Right atrium auricular region (tissue), 2 donors: ENCODE measurements around the gene KDM4B. TPM values are rescaled to one million over a fixed set of nuclear protein-coding genes. Genes with fewer than 3 reads are reported as not detected.
A peak's percentile ranks its signal among the peaks of the same experiment; 100 is the strongest.
"Not testable (repeated sequence)": the region's sequence is repeated elsewhere in the genome, so short reads cannot be mapped to it uniquely, and the experiment has no call there.

Source experiments
- DNase-seq: peaks from one replicate; pipeline ENCODE4 v3.0.0-alpha.2; 2019; ENCODE audit warnings: low spot score
- H3K27ac ChIP-seq, 2 donors: fragments of 200-600 bp; sonication (generic); 1 replicate in 1 of 2; 2 replicates in 1 of 2; pipeline ENCODE4 v1.5.1; 2016 to 2019
- H3K27me3 ChIP-seq, 2 donors: fragments of 200-600 bp; sonication (generic); one replicate each; pipeline versions ENCODE4 v1.5.1 to v1.6.0; 2017 to 2019
- H3K36me3 ChIP-seq: fragments of 200-600 bp; sonication (generic); one replicate; pipeline ENCODE4 v1.5.1; 2016
- H3K4me1 ChIP-seq, 2 donors: fragments of 200-600 bp; sonication (generic); one replicate each; pipeline versions ENCODE4 v1.5.1 to v1.6.0; 2017 to 2019
- H3K4me3 ChIP-seq, 2 donors: fragments of 200-600 bp; sonication (generic); 1 replicate in 1 of 2; 2 replicates in 1 of 2; pipeline ENCODE4 v1.5.1; 2017 to 2019; ENCODE audit warnings: mild to moderate bottlenecking in 1 of 2, moderate library complexity in 1 of 2
- H3K9me3 ChIP-seq, 2 donors: fragments of 200-600 bp; sonication (generic); one replicate each; pipeline ENCODE4 v1.5.1; 2019
- total RNA-seq, 2 donors: library from RNA; depleted of rRNA; stranded (reverse); fragments of >200 nt; gene quantifications; one replicate each; pipeline ENCODE4 v1.1.0, GENCODE V29; 2016
- TF ChIP-seq, protein P1 (sequence below), 2 donors: fragments of 200-600 bp; sonication (generic); IDR thresholded peaks; one replicate each; pipeline ENCODE4 v1.5.1; 2019; ENCODE audit warnings: antibody characterized with exemption in 2 of 2

The KDM4B gene
- total RNA-seq, 2 donors from 2014 or later = 17.6 to 26.0 TPM

DNA sequence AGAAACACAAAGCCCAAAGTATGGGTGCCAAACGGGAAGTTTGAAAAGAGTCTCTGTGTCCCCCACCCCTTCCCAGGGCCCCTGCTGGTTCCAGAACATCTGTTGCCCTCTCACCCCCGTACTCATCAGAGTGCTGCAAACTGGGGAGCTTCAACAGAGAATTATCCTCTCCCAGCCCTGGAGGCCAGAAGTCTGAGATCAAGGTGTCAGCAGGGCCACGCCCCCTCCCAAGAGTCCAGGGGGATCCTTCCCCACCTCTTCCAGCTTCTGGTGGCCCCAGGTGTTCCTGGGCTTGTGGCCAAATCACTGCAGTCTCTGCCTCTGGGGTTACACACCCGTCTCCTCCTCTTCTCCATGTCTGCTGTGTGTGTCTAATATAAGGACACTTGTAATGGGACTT lies 188.3 kb downstream of the KDM4B start:
- Histone ChIP-seq H3K9me3 (peaks cover 0 to 4% of the 10 kb centered on the region in 2 donors), H3K4me1 (peaks cover 0 to 8% of the 10 kb centered on the region in 2 donors), H3K27ac (no peak overlapping the region), H3K27me3 (no peaks in the 10 kb centered on the region), H3K36me3 (no peaks in the 10 kb centered on the region), H3K4me3 (no peak overlapping the region)
- no peak for DNase-seq
- TF ChIP-seq, protein P1, sequence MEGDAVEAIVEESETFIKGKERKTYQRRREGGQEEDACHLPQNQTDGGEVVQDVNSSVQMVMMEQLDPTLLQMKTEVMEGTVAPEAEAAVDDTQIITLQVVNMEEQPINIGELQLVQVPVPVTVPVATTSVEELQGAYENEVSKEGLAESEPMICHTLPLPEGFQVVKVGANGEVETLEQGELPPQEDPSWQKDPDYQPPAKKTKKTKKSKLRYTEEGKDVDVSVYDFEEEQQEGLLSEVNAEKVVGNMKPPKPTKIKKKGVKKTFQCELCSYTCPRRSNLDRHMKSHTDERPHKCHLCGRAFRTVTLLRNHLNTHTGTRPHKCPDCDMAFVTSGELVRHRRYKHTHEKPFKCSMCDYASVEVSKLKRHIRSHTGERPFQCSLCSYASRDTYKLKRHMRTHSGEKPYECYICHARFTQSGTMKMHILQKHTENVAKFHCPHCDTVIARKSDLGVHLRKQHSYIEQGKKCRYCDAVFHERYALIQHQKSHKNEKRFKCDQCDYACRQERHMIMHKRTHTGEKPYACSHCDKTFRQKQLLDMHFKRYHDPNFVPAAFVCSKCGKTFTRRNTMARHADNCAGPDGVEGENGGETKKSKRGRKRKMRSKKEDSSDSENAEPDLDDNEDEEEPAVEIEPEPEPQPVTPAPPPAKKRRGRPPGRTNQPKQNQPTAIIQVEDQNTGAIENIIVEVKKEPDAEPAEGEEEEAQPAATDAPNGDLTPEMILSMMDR (IDR thresholded peaks at IDR 0.05) = no peak

DNA sequence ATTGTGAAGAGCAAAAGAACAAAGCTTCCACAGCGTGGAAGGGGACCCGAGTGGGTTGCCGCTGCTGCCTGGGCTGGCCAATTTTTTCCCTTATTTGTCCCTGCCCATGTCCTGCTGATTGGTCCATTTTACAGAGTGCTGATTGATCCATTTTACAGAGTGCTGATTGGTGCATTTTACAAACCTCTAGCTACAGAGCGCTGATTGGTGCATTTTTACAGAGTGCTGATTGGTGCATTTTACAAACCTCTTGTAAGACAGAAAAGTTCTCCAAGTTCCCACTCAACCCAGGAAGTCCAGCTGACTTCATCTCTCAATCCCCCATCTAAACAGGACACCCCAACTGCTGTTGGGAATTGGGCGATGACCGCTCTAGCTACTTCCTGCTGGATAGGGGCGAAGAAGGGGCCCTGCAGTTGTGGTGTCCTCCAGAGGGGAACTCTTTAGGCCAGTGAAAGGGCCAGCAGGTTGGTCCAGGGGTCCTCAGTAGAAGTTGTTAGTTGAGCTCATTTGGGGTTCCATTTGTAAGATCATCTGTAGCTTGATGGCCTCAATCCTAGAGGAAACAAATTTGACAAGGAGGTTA lies 189.7 kb downstream of the KDM4B start:
- H3K4me1 ChIP-seq, DNase-seq, H3K36me3 ChIP-seq, H3K27ac ChIP-seq, H3K9me3 ChIP-seq, H3K4me3 ChIP-seq, H3K27me3 ChIP-seq: not testable (repeated sequence)

- not testable (repeated sequence) for H3K4me1 ChIP-seq, H3K36me3 ChIP-seq, H3K27ac ChIP-seq, H3K27me3 ChIP-seq, DNase-seq, H3K4me3 ChIP-seq
- H3K9me3 ChIP-seq = peaks cover 5 to 13% of the 10 kb centered on the region in 2 donors
Observed at GRCh38 chr19:5160158-5160795, 191.4 kb downstream of the KDM4B start.

DNA sequence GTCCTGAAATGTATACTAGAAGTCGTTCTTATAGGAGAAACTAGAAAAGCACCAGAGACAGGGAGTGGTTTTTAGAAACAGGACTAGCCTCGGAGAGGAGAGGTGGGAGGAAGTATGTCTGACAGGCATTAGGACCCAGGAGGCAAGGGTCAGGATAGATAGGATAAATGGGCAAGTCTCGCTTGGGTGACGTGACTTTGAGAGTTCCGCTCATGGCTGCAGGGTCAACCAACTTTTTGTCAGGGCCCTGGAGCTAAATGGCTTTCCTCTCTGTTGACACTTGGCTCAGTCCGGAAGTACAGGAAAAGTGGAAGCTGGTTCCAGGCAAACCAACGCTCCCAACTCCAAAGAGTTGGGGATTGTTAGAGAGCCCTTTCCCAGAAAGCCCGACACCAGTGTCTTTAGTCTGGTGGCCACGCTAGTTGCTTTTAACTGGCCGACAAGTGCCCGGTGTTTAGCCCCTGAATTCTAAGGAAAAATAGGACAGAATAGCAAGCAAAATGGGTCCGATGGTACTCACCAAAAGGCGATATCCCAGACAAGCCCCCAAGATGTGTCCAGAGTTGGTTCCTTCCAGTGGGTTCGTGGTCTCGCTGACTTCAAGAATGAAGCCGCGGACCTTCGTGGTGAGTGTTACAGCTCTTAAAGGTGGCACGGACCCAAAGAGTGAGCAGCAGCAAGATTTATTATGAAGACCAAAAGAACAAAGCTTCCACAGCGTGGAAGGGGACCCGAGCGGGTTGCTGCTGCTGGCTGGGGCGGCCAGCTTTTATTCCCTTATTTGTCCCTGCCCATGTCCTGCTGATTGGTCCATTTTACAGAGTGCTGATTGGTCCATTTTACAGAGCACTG lies 196.2 kb downstream of the KDM4B start:
- H3K27me3 ChIP-seq, H3K36me3 ChIP-seq, H3K4me3 ChIP-seq, H3K9me3 ChIP-seq, H3K4me1 ChIP-seq, DNase-seq, H3K27ac ChIP-seq: not testable (repeated sequence)

GRCh38 chr19:5165697-5166019 lies 196.7 kb downstream of the KDM4B start:
- no peaks in the 10 kb centered on the region for H3K4me1 ChIP-seq
- peaks cover 5 to 9% of the 10 kb centered on the region in 2 donors for H3K9me3 ChIP-seq
- no peaks in the 10 kb centered on the region for H3K27me3 ChIP-seq
- TF ChIP-seq, protein P1 (IDR thresholded peaks at IDR 0.05) = no peak
- H3K36me3 ChIP-seq = no peaks in the 10 kb centered on the region
- no peak overlapping the region for H3K4me3 ChIP-seq
- no peak for DNase-seq
- H3K27ac ChIP-seq = no peak overlapping the region

GRCh38 chr19:5166262-5166661 lies 197.3 kb downstream of the KDM4B start:
- no peaks in the 10 kb centered on the region for H3K36me3 ChIP-seq
- H3K4me3 ChIP-seq = no peak overlapping the region
- H3K27me3 ChIP-seq = no peaks in the 10 kb centered on the region
- H3K27ac ChIP-seq = no peak overlapping the region
- no peaks in the 10 kb centered on the region for H3K4me1 ChIP-seq
- DNase-seq = no peak
- H3K9me3 ChIP-seq = peaks cover 5 to 9% of the 10 kb centered on the region in 2 donors
- TF ChIP-seq, protein P1 (IDR thresholded peaks at IDR 0.05) = no peak

DNA sequence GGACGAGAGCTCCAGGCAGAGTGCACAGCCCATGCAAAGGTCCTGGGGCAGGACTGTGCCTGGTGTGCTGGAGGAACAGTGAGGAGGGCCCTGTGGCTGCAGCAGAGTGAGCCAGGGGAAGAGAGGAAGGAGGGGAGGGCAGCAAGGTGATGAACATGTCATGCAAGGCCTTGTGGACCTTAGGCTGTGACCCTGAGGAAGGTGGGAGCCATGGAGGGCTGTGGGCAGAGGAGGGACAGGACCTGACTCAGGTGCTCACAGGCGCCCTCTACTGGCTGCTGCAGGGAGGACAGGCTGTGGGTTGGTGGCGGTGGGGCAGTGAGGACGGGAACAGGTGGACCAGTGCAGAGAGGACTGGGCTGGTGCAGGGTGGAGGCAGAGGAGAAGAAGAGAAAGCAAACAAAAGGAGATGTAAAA lies 201.4 kb downstream of the KDM4B start:
- Histone ChIP-seq H3K4me3 (no peak overlapping the region), H3K27me3 (no peaks in the 10 kb centered on the region), H3K27ac (no peak overlapping the region), H3K4me1 (no peaks in the 10 kb centered on the region), H3K9me3 (no peaks in the 10 kb centered on the region), H3K36me3 (no peaks in the 10 kb centered on the region)
- no peak for DNase-seq
- TF ChIP-seq, protein P1 (IDR thresholded peaks at IDR 0.05) = peak in 1 of 2 donors; percentile 52
